HFFc6 (cell line): Measurements from ENCODE around the gene PYCARD. TPM values are rescaled to one million over a fixed set of nuclear protein-coding genes. Genes with fewer than 3 reads are reported as not detected.
A peak's percentile ranks its signal among the peaks of the same experiment; 100 is the strongest.

ENCODE experiments used
- DNase-seq: peaks from one replicate; pipeline ENCODE4 v3.0.0-alpha.2; 2018
- H3K27ac Mint-ChIP-seq: 2 replicates; pipeline ENCODE4 v1.8.0; 2020; ENCODE audit warnings: mild to moderate bottlenecking, mixed read lengths
- H3K27me3 Mint-ChIP-seq: 2 replicates; pipeline ENCODE4 v1.8.0; 2021; ENCODE audit warnings: mild to moderate bottlenecking, moderate library complexity, mixed read lengths; ENCODE audit not compliant: insufficient read depth
- H3K36me3 Mint-ChIP-seq: 2 replicates; pipeline ENCODE4 v1.8.0; 2021; ENCODE audit warnings: low read depth, mixed read lengths
- H3K4me1 Mint-ChIP-seq: 2 replicates; pipeline ENCODE4 v1.8.0; 2020; ENCODE audit warnings: low read depth, mixed read lengths
- H3K4me3 Mint-ChIP-seq: 2 replicates; pipeline ENCODE4 v1.8.0; 2020; ENCODE audit warnings: mild to moderate bottlenecking, moderate library complexity, mixed read lengths
- H3K9me3 Mint-ChIP-seq: 2 replicates; pipeline ENCODE4 v1.8.0; 2020; ENCODE audit warnings: mild to moderate bottlenecking, mixed read lengths
- total RNA-seq, 6 experiments: library from RNA; stranded (reverse); fragmentation: NEBNext Ultra II Directional; extraction: Animal tissue kit (Norgen Biotek cat#: 25700); gene quantifications; 2 replicates in 1 of 6; 3 replicates in 5 of 6; pipeline ENCODE4 v1.2.3, GENCODE V29; 2021
- TF ChIP-seq, protein P1 (sequence below): fragments of 200-600 bp; sonication (generic); IDR thresholded peaks from 2 replicates; pipeline ENCODE4 v1.5.0; 2021; ENCODE audit warnings: antibody characterized with exemption, mild to moderate bottlenecking

PYCARD gene
- total RNA-seq, 6 experiments from 2014 or later, result 13.0 to 23.1 (median 22.5) TPM

- peaks cover 48% of the 10 kb centered on the region for H3K27me3 Mint-ChIP-seq
- no peak overlapping the region for H3K27ac Mint-ChIP-seq
- H3K4me1 Mint-ChIP-seq, result peaks cover 7% of the 10 kb centered on the region
- H3K4me3 Mint-ChIP-seq, result no peak overlapping the region
- no peaks in the 10 kb centered on the region for H3K9me3 Mint-ChIP-seq
- H3K36me3 Mint-ChIP-seq, result no peaks in the 10 kb centered on the region
- DNase-seq, result no peak
- TF ChIP-seq, protein P1, sequence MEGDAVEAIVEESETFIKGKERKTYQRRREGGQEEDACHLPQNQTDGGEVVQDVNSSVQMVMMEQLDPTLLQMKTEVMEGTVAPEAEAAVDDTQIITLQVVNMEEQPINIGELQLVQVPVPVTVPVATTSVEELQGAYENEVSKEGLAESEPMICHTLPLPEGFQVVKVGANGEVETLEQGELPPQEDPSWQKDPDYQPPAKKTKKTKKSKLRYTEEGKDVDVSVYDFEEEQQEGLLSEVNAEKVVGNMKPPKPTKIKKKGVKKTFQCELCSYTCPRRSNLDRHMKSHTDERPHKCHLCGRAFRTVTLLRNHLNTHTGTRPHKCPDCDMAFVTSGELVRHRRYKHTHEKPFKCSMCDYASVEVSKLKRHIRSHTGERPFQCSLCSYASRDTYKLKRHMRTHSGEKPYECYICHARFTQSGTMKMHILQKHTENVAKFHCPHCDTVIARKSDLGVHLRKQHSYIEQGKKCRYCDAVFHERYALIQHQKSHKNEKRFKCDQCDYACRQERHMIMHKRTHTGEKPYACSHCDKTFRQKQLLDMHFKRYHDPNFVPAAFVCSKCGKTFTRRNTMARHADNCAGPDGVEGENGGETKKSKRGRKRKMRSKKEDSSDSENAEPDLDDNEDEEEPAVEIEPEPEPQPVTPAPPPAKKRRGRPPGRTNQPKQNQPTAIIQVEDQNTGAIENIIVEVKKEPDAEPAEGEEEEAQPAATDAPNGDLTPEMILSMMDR, result no peak
These were observed 14.6 kb upstream of the PYCARD start for GRCh38 chr16:31217136-31217530.

DNA sequence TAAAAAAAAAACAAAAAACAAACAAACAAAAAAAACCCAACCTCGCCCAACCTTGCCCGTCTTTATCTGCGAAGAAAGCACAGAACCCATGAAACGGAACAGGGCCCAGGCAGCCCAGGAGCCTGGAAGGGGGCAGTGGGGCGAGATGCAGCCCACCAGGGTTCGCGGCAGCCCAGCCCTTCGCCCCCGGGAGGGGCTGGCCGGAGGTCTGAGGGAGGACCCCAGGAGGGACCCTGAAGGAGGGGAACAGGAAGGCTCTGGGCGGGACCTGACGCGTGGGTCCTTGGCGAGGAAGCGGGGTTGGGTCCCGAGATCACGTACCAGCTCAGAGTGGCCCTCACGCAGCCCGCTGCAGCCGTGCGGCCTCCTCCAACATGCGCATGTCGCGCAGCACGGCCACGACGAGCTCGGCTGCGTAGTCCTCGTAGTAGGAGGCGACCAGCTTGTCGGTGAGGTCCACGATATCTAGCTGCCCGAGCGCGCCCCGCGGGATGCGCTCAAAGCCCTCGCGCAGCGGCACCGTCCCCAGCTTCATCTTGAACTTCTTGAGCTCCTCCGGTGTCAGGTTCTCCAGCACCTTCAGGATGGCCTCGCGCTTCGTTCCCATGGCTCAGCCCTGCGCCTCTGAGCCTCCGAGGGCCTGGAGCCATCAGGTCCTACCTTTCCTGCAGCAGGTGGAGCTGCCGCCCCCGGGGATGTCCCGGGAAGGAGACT lies 14.0 kb upstream of the PYCARD start, which contains the start of gene PYDC1:
Gene PYDC1, minus strand, starts transcription at position 714 of the 714 bp plus-strand sequence. Its CDS starts 107 bp downstream, at position 607.
- Mint-ChIP-seq H3K27ac (no peak within 1 kb of the TSS), H3K9me3 (no peaks in the 10 kb centered on the region), H3K4me1 (peaks cover 7% of the 10 kb centered on the region), H3K36me3 (no peaks in the 10 kb centered on the region), H3K27me3 (peaks cover 50% of the 10 kb centered on the region), H3K4me3 (no peak within 1 kb of the TSS; the same call in 1 of the 2 replicates)
- TF ChIP-seq, protein P1, result no peak
- DNase-seq, result no peak

DNA sequence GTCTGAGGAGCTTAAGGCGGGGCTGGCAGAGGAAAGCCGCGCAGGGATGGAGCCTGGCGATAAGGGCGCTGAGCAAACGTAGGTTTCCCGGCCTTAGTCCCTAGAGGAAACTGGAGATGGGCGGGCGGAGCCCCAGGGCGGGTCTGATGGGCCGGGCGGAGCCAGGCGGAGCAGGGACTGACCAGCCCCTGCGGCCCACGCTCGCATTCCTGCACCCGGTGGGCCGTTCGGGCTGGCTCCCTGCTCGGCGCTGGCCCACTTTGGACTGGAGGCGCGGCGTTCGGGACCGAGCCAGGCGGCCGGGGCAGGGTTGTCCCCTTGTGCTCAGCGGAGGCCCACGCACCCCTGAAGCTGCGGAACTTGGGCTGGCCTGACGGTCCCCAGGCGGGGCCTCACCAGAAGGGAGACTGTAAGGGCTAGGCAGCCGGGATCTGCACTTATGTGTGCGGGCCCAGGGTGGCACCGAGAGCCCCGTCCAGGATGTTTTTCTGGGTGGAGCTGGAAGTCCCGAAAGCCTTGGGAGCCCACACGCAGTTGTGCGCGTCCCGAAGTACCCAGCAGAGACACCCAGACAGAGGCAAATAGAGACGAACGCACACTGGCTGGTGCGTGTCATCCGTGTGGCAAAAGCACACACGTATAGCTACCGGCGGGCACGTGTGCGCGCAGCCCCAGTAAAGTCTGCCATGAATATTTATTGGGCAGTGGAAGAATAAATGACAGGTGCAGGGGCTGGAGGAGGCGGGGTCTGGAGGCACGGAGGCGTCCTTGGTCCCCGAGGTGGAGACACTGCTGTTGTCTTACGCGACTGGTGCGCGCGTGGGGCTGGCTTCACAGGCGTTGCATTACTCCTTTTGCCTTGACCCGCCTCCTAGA lies 13.0 kb upstream of the PYCARD start:
- TF ChIP-seq, protein P1, result no peak
- Mint-ChIP-seq H3K4me3 (peak overlapping the region; percentile 79), H3K36me3 (no peaks in the 10 kb centered on the region), H3K27me3 (peaks cover 52% of the 10 kb centered on the region), H3K9me3 (no peaks in the 10 kb centered on the region), H3K4me1 (peaks cover 7% of the 10 kb centered on the region), H3K27ac (no peak overlapping the region)
- DNase-seq, result peak; percentile 35

DNA sequence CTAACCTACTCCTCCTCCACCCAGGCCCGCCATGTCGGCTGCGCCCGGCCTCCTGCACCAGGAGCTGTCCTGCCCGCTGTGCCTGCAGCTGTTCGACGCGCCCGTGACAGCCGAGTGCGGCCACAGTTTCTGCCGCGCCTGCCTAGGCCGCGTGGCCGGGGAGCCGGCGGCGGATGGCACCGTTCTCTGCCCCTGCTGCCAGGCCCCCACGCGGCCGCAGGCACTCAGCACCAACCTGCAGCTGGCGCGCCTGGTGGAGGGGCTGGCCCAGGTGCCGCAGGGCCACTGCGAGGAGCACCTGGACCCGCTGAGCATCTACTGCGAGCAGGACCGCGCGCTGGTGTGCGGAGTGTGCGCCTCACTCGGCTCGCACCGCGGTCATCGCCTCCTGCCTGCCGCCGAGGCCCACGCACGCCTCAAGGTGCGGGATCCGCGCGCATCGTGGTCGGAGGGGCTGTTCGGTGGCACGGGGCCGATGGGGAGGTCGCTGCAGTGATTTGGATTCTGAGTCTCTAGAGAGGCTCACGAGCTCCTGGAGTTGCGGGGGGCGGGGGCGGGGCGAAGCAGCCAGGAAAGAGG lies 12.2 kb upstream of the PYCARD start:
- TF ChIP-seq, protein P1, result no peak
- H3K9me3 Mint-ChIP-seq, result no peaks in the 10 kb centered on the region
- H3K4me1 Mint-ChIP-seq, result peaks cover 7% of the 10 kb centered on the region
- DNase-seq, result no peak
- H3K36me3 Mint-ChIP-seq, result no peaks in the 10 kb centered on the region
- no peak overlapping the region for H3K27ac Mint-ChIP-seq
- peak overlapping the region; percentile 79 for H3K4me3 Mint-ChIP-seq
- H3K27me3 Mint-ChIP-seq, result peaks cover 54% of the 10 kb centered on the region

DNA sequence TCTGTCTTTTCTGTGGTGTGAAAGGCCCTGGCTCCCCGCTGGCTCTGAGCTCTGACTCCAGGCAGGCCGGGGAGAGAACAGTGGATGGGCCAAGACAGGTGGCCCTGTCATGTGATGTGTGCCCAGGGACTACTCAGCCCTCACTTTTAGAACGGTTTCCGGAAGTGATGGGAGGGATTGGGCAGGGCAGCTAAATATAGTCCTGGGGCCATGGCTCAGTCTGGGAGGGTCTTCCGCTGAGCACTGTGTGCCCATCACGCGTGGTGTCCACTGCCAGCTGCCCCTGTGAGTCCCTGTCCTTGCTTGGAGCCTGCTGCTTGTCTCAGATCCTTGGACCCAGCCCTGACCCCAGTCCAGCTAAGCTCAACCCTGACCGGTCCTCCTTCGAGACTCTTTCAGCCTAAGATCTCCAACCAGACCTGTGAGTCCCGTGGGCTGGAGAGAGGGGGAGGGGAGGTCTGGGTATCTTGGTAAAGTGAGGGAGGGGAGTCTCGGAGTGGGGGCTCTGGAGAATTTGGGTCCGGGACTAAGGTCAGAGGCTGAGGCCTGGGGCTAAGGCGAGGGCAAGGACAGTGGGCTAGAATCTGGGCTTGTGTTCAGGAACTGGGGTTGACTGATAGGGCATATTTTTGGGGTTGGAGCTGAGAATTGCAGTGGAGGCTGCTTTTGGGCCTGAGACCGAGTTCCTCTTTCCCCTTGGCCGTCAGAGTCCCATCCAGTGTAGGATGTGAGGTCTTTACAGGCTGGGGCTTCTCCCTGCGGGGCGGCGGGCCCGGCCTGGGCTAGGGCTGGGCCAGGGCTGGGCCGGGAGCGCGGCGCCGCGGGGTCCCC lies 11.5 kb upstream of the PYCARD start, which contains the start of gene TRIM72:
Gene TRIM72, plus strand, starts transcription at position 243 of the 831 bp plus-strand sequence. CDS start 620 bp downstream, outside the sequence.
- TF ChIP-seq, protein P1, result no peak
- Mint-ChIP-seq H3K36me3 (no peaks in the 10 kb centered on the region), H3K4me1 (peaks cover 7% of the 10 kb centered on the region), H3K4me3 (no peak within 1 kb of the TSS; the same call in 1 of the 2 replicates), H3K27me3 (peaks cover 55% of the 10 kb centered on the region), H3K27ac (no peak within 1 kb of the TSS), H3K9me3 (no peaks in the 10 kb centered on the region)
- DNase-seq, result no peak
